ENCODE measurements around the gene E2F2. TPM values are rescaled to one million over a fixed set of nuclear protein-coding genes. Genes with fewer than 3 reads are reported as not detected.
A peak's percentile ranks its signal among the peaks of the same experiment; 100 is the strongest.
"Not testable (repeated sequence)": the region's sequence is repeated elsewhere in the genome, so short reads cannot be mapped to it uniquely, and the experiment has no call there.

Gene E2F2
- total and polyA plus RNA-seq, 8 donors, result 3.2 to 5.8 (median 4.2) TPM

DNA sequence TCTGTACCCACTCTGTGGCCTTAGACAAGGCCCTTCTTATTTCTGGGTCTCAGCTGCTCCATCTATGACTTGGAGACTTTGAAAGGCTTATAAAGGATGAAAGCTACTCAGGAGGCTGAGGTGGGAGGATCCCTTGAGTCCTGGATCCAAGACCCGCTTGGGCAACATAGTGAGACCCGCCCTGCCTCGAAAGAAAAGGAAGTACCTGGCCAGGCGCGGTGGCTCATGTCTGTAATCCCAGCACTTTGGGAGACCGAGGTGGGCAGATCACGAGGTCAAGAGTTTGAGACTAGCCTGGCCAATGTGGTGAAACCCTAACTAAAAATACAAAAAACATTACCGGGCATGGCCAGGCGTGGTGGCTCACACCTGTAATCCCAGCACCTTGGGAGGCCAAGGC lies 14.8 kb upstream of the E2F2 start:
- ATAC-seq, result no peak
- H3K4me1 ChIP-seq, result peaks cover 20 to 24% of the 10 kb centered on the region in 2 donors
- H3K9me3 ChIP-seq, result no peaks in the 10 kb centered on the region
- no peak overlapping the region for H3K4me3 ChIP-seq
- DNase-seq, result no peak
- no peaks in the 10 kb centered on the region for H3K36me3 ChIP-seq
- peak overlapping the region in 1 of 2 donors; percentile 18 for H3K27ac ChIP-seq
- no peaks in the 10 kb centered on the region for H3K27me3 ChIP-seq
- TF ChIP-seq, protein P1, sequence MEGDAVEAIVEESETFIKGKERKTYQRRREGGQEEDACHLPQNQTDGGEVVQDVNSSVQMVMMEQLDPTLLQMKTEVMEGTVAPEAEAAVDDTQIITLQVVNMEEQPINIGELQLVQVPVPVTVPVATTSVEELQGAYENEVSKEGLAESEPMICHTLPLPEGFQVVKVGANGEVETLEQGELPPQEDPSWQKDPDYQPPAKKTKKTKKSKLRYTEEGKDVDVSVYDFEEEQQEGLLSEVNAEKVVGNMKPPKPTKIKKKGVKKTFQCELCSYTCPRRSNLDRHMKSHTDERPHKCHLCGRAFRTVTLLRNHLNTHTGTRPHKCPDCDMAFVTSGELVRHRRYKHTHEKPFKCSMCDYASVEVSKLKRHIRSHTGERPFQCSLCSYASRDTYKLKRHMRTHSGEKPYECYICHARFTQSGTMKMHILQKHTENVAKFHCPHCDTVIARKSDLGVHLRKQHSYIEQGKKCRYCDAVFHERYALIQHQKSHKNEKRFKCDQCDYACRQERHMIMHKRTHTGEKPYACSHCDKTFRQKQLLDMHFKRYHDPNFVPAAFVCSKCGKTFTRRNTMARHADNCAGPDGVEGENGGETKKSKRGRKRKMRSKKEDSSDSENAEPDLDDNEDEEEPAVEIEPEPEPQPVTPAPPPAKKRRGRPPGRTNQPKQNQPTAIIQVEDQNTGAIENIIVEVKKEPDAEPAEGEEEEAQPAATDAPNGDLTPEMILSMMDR (IDR thresholded peaks at IDR 0.05), result no peak
- intact Hi-C loops (cut with DNase I), result loop anchor here (2.0 to 10.0 kb wide), 2 partner anchors 89 to 91 kb away; no protein-coding TSS in a partner anchor

DNA sequence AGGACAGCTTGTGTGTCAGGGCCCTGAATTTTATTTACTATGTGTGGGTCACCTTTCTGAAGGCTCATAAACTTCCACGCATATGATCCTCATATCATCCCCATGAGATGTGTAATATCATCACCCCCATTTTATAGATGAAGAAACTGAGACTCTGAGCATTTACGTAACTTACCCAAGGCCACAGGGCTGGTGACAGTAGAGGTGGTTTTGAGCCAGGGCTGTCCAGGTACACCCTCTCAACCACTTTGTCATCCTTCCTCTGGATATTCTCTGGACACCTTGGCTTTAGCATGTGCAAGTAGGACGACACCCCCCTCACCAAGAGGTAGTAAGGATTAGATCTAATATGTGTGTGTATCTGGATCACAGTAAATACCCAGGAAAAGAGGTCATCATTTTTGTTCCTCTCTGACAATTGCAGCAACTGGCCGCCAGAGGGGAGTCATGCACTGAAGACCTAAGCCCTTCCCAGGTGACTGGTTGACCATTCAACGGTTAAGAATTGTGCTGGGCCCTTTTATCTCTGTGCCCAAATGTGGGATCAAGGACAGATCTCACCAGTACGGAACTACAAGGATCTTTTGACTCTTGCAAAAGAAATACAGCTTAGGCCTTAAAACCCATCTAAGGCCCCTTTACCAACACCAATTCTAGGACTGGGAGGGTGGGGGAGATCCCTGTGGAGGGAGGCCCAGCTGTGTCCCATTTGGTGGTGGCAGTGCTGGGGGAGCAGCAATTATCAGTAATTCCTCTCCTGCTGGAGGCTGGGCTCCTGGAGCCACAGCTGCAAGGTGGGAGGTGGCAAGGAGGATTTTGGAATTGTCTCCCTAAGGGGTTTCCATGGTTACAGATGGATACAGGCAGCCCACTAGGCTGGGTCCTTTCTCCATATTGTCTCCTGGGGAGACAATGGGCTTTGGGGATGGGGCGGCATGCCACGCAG lies 13.7 kb upstream of the E2F2 start:
- ATAC-seq, result peak; percentile 90
- TF ChIP-seq, protein P1 (IDR thresholded peaks at IDR 0.05), result peak; percentile 72 to 84
- intact Hi-C loops (cut with DNase I), result loop anchor here (2.0 to 10.0 kb wide), 2 partner anchors 90 to 92 kb away; no protein-coding TSS in a partner anchor

DNA sequence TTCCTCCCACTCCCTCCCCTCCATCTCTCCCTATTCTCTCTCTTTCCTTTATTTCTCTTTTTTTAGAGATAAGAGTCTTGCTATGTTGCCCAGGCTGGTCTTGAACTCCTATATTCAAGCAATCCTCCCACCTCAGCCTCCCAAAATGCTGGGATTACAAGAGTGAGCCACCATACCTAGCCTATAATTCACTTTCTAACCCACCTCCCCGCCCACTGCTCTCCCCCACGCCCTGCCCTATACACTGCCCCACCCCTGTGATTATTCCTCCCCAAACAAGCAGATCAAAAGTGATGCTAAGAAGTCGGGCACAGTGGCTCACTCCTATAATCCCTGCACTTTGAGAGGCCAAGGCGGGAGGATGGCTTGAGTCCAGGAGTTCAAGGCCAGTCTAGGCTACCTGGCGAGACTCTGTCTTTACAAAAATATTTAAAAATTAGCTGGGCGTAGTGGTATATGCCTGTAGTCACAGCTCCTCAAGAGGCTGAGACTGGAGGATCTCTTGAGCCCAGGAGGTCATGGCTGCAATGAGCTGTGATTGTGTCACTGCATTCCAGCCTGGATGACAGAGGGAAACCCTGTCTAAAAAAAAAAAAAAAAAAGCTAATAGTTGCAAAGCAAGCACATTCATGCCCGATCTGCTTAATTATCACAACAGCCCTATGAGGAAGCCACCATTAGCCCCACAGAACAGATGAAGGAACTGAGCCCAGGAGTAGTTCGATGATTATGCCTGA lies 12.8 kb upstream of the E2F2 start:
- TF ChIP-seq, protein P1 (IDR thresholded peaks at IDR 0.05), result no peak
- Histone ChIP-seq H3K4me3 (no peak overlapping the region), H3K27me3 (no peaks in the 10 kb centered on the region), H3K36me3 (no peaks in the 10 kb centered on the region), H3K27ac (no peak overlapping the region), H3K4me1 (peaks cover 20 to 33% of the 10 kb centered on the region in 2 donors), H3K9me3 (no peaks in the 10 kb centered on the region)
- DNase-seq (no peak), ATAC-seq (peak; percentile 22)
- intact Hi-C loops (cut with DNase I), result loop anchor here (2.0 to 10.0 kb wide), 2 partner anchors 91 to 93 kb away; no protein-coding TSS in a partner anchor

More for the DNA sequence above, 13.7 kb upstream of the E2F2 start:
- Histone ChIP-seq H3K27ac (no peak overlapping the region), H3K27me3 (no peaks in the 10 kb centered on the region), H3K4me3 (no peak overlapping the region), H3K4me1 (peaks cover 20 to 28% of the 10 kb centered on the region in 2 donors), H3K9me3 (no peaks in the 10 kb centered on the region), H3K36me3 (no peaks in the 10 kb centered on the region)
- DNase-seq, result peak in 3 of 4 donors; percentile 74 to 85 (median 85)

DNA sequence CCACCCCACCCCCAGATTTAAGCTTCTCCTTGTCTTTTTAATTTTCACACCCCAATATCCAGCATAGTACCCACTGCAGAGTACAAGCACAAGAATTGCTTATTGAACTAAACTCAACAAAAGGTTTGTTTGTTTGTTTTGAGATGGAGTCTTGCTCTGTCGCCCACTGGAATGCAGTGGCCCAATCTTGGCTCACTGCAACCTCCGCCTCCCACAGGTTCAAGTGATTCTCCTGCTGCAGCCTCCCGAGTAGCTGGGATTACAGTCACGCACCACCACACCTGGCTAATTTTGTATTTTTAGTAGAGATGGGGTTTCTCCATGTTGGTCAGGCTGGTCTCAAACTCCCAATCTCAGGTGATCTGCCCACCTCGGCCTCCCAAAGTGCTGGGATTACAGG lies 11.9 kb upstream of the E2F2 start:
- DNase-seq, result not testable (repeated sequence)

DNA sequence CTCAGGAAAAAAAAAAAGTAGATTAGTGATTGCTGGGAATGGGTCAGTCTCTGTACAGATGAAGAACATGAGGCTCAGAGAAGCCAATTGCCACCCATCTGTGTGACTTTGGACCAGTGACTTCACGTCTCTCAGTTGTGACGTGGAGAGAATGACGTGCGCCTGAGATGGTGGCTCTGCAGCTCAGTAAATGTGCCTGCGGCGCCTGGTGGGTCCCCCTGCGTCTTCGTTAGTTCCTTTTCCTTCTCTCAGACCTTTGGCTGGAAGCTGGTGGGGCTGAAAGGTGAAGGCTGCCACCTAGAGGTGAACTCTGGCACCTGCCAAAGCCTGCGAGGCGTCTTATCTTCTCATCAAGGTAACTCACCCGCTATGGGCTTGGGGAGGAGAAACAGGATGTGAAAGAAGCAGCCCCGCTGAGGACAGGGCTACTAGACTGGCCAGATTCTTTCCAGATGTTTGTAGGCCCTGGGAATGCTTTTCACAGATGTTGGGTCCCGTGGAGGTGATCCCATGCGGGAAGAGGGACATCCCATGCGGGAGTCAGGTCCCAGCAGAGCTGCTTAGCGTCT lies 8.7 kb upstream of the E2F2 start:
- TF ChIP-seq, protein P1 (IDR thresholded peaks at IDR 0.05), result peak; percentile 84 to 95
- DNase-seq, result peak in 3 of 4 donors; percentile 89 to 92 (median 89)
- intact Hi-C loops (cut with DNase I), result loop anchor here (5.0 to 10.0 kb wide), 2 partner anchors 42 to 95 kb away; no protein-coding TSS in a partner anchor

More for the DNA sequence above, 11.9 kb upstream of the E2F2 start:
- intact Hi-C loops (cut with DNase I), result loop anchor here in 1 of 2 donors (10.0 kb wide), 1 partner anchor 92 kb away; no protein-coding TSS in a partner anchor
- not testable (repeated sequence) for H3K27me3 ChIP-seq, H3K27ac ChIP-seq, H3K36me3 ChIP-seq, ATAC-seq, H3K9me3 ChIP-seq, H3K4me3 ChIP-seq
- H3K4me1 ChIP-seq, result peaks cover 13 to 24% of the 10 kb centered on the region in 2 donors

More for the DNA sequence above, 8.7 kb upstream of the E2F2 start:
- ATAC-seq, result peak; percentile 93
- Histone ChIP-seq H3K27me3 (no peaks in the 10 kb centered on the region), H3K27ac (no peak overlapping the region), H3K9me3 (no peaks in the 10 kb centered on the region), H3K4me1 (peaks cover 5 to 28% of the 10 kb centered on the region in 2 donors), H3K4me3 (no peak overlapping the region), H3K36me3 (no peaks in the 10 kb centered on the region)

All from left lung (tissue), 10 donors.